Fibroblast of mammary gland (primary cell): ENCODE measurements around the gene SYNGR2.

Experiments
- DNase-seq: peaks from one replicate; pipeline ENCODE4 v3.0.0-alpha.2; 2010; ENCODE audit warnings: low read depth
- H3K4me3 ChIP-seq: 2 replicates; pipeline ENCODE4 v1.5.1; 2011; ENCODE audit warnings: low read depth, mild to moderate bottlenecking, low read length, moderate library complexity; ENCODE audit not compliant: control insufficient read depth
- CTCF ChIP-seq: conservative IDR thresholded peaks from 2 replicates; pipeline ENCODE4 v1.5.1; 2011; ENCODE audit warnings: low read depth, low read length, inconsistent platforms; ENCODE audit not compliant: control insufficient read depth, insufficient read depth

The SYNGR2 gene

GRCh38 chr17:78219396-78220150 lies 51.2 kb downstream of the SYNGR2 start:
- no peak overlapping the region for H3K4me3 ChIP-seq
- DNase-seq, result no peak
- TF ChIP-seq CTCF, result no peak
